ENCODE results near the gene FADS6. TPM values are rescaled to one million over a fixed set of nuclear protein-coding genes. Genes with fewer than 3 reads are reported as not detected.

Gene FADS6
- total and polyA plus RNA-seq, 2 experiments from 2014 or later = 0.42 to 0.73 TPM

DNA sequence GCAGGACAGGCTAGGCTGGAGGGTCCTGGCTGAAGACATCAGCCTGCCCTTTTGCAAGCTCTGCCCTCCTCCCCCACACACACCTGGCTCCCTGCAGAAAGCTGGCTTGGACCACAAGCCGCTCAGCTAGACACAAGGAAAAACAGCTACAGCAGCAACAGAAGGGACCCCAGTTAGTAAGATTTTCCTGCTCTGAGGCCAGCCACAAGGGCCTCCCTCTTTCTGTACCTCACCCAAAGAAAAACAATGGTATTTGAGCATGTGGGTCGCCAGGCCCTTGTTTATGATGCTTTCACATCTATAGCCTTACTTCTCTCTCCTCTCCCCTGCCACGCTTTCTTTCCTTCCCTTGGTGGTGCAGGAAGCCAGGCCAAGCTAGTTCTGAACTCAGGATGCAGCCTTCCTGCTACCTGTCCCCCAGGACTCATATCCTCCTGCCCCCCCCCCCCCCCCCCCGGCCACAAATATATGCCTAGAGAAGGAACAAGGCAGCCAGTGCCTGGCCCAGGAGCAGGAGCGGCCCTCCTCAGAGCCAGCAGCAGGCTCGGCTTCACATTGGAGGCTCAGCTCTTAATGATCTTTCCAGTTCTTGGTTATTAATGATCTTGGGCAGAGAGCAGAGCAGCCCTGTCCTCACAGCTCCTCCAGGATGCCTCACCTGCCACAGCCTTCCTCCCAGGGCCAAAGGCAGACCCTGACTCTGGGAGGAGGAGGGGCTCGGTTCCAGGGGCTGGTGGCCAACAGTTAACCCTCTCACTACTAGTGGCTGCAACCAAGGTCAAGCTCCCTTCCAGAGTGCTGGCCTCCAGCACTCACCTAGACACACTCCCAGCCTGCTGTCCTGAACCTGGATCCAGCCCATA lies 53.2 kb downstream of the FADS6 start:
- peaks cover 41% of the 10 kb centered on the region for H3K27me3 ChIP-seq (ENCODE audit: insufficient read depth)
- TF ChIP-seq, protein P1, sequence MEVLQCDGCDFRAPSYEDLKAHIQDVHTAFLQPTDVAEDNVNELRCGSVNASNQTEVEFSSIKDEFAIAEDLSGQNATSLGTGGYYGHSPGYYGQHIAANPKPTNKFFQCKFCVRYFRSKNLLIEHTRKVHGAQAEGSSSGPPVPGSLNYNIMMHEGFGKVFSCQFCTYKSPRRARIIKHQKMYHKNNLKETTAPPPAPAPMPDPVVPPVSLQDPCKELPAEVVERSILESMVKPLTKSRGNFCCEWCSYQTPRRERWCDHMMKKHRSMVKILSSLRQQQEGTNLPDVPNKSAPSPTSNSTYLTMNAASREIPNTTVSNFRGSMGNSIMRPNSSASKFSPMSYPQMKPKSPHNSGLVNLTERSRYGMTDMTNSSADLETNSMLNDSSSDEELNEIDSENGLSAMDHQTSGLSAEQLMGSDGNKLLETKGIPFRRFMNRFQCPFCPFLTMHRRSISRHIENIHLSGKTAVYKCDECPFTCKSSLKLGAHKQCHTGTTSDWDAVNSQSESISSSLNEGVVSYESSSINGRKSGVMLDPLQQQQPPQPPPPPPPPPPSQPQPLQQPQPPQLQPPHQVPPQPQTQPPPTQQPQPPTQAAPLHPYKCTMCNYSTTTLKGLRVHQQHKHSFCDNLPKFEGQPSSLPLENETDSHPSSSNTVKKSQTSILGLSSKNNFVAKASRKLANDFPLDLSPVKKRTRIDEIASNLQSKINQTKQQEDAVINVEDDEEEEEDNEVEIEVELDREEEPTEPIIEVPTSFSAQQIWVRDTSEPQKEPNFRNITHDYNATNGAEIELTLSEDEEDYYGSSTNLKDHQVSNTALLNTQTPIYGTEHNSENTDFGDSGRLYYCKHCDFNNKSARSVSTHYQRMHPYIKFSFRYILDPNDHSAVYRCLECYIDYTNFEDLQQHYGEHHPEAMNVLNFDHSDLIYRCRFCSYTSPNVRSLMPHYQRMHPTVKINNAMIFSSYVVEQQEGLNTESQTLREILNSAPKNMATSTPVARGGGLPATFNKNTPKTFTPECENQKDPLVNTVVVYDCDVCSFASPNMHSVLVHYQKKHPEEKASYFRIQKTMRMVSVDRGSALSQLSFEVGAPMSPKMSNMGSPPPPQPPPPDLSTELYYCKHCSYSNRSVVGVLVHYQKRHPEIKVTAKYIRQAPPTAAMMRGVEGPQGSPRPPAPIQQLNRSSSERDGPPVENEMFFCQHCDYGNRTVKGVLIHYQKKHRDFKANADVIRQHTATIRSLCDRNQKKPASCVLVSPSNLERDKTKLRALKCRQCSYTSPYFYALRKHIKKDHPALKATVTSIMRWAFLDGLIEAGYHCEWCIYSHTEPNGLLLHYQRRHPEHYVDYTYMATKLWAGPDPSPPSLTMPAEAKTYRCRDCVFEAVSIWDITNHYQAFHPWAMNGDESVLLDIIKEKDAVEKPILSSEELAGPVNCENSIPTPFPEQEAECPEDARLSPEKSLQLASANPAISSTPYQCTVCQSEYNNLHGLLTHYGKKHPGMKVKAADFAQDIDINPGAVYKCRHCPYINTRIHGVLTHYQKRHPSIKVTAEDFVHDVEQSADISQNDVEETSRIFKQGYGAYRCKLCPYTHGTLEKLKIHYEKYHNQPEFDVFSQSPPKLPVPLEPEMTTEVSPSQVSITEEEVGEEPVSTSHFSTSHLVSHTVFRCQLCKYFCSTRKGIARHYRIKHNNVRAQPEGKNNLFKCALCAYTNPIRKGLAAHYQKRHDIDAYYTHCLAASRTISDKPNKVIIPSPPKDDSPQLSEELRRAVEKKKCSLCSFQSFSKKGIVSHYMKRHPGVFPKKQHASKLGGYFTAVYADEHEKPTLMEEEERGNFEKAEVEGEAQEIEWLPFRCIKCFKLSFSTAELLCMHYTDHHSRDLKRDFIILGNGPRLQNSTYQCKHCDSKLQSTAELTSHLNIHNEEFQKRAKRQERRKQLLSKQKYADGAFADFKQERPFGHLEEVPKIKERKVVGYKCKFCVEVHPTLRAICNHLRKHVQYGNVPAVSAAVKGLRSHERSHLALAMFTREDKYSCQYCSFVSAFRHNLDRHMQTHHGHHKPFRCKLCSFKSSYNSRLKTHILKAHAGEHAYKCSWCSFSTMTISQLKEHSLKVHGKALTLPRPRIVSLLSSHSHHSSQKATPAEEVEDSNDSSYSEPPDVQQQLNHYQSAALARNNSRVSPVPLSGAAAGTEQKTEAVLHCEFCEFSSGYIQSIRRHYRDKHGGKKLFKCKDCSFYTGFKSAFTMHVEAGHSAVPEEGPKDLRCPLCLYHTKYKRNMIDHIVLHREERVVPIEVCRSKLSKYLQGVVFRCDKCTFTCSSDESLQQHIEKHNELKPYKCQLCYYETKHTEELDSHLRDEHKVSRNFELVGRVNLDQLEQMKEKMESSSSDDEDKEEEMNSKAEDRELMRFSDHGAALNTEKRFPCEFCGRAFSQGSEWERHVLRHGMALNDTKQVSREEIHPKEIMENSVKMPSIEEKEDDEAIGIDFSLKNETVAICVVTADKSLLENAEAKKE (CRISPR knock-in tag; IDR thresholded peaks at IDR 0.05) = no peak
- peak; percentile 15; the same call in 1 of the 2 replicates for TF ChIP-seq POLR2AphosphoS5 (IDR thresholded peaks at IDR 0.05; ENCODE audit: low read depth)
- Mint-ChIP-seq H3K27me3 (ENCODE audit: insufficient read depth, low read depth, poor library complexity) (peaks cover 30% of the 10 kb centered on the region), H3K9me3 (no peaks in the 10 kb centered on the region), H3K36me3 (ENCODE audit: low read depth) (no peaks in the 10 kb centered on the region; the same call in 2 of the 3 replicates), H3K4me3 (no peak overlapping the region), H3K4me1 (peaks cover 32% of the 10 kb centered on the region), H3K27ac (no peak overlapping the region)
- H3K9me2 ChIP-seq (ENCODE audit: insufficient read depth) = no peaks in the 10 kb centered on the region
- H3K4me1 ChIP-seq (ENCODE audit: insufficient read depth) = peaks cover 10% of the 10 kb centered on the region; the same call in 1 of the 2 replicates
- 0 out of 2 replicates have a peak, but pooled peaks cover 7% of the 10 kb centered on the region for H3F3A ChIP-seq (replicated peaks; ENCODE audit: low read depth)
- H3K27ac ChIP-seq (ENCODE audit: low read depth) = no peak overlapping the region
- no peak overlapping the region for H2AFZ ChIP-seq
- DNase-seq (ENCODE audit: low spot score) = peak; percentile 40
- peak; percentile 30 for ATAC-seq
- no peaks in the 10 kb centered on the region for H3K79me2 ChIP-seq (replicated peaks; ENCODE audit: insufficient read depth)
- H3K4me3 ChIP-seq = no peak overlapping the region
- H3K36me3 ChIP-seq (ENCODE audit: insufficient read depth) = no peaks in the 10 kb centered on the region
- H4K20me1 ChIP-seq (replicated peaks; ENCODE audit: insufficient read depth) = peaks cover 5% of the 10 kb centered on the region
- H3K4me2 ChIP-seq = peak overlapping the region; percentile 51

DNA sequence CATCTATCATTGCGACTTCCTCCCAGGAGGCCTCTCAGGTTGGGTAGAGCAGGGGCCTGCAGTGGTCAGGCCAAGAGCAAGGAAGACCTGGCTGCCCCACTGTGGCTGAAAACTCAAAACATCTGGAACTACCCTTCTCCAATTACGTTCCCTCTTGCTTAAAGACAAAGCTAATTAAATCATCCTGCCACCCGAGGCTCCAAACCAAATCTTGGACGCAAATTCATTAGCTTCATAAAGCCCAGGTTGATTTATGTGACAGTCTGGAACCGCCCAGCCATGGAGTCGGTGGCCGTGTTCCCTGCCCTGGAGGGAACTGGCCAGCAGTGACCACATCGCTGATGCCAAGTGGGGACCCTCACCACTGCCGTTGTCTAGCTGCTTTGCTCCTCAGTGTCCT lies 55.2 kb downstream of the FADS6 start:
- no peak overlapping the region for H3K4me2 ChIP-seq
- Mint-ChIP-seq H3K4me3 (no peak overlapping the region), H3K4me1 (peaks cover 35% of the 10 kb centered on the region), H3K27ac (no peak overlapping the region; the same call in 1 of the 2 replicates), H3K9me3 (no peaks in the 10 kb centered on the region), H3K27me3 (ENCODE audit: insufficient read depth, low read depth, poor library complexity) (peaks cover 21% of the 10 kb centered on the region), H3K36me3 (ENCODE audit: low read depth) (no peaks in the 10 kb centered on the region; the same call in 2 of the 3 replicates)
- H3K27ac ChIP-seq (ENCODE audit: low read depth) = no peak overlapping the region
- peaks cover 5% of the 10 kb centered on the region for H4K20me1 ChIP-seq (replicated peaks; ENCODE audit: insufficient read depth)
- DNase-seq (ENCODE audit: low spot score) (no peak), ATAC-seq (no peak)
- H3K36me3 ChIP-seq (ENCODE audit: insufficient read depth) = no peaks in the 10 kb centered on the region
- H3K27me3 ChIP-seq (ENCODE audit: insufficient read depth) = peaks cover 21% of the 10 kb centered on the region
- no peak overlapping the region for H3K4me3 ChIP-seq
- H3K4me1 ChIP-seq (ENCODE audit: insufficient read depth) = peaks cover 10% of the 10 kb centered on the region; the same call in 1 of the 2 replicates
- H2AFZ ChIP-seq = no peak overlapping the region
- no peaks in the 10 kb centered on the region for H3K79me2 ChIP-seq (replicated peaks; ENCODE audit: insufficient read depth)
- no peaks in the 10 kb centered on the region for H3K9me2 ChIP-seq (ENCODE audit: insufficient read depth)
- H3F3A ChIP-seq (replicated peaks; ENCODE audit: low read depth) = 0 out of 2 replicates have a peak, but pooled peaks cover 5% of the 10 kb centered on the region
- TF ChIP-seq ZNF331 (CRISPR knock-in tag; IDR thresholded peaks at IDR 0.05; ENCODE audit: low read depth) = no peak
- TF ChIP-seq, protein P1 (CRISPR knock-in tag; IDR thresholded peaks at IDR 0.05) = no peak
- no peak for TF ChIP-seq EZH2phosphoT487 (IDR thresholded peaks at IDR 0.05; ENCODE audit: unreplicated experiment)

Data from GM23338 (cell line).